ENCODE data around the gene ARID1B.

DNA sequence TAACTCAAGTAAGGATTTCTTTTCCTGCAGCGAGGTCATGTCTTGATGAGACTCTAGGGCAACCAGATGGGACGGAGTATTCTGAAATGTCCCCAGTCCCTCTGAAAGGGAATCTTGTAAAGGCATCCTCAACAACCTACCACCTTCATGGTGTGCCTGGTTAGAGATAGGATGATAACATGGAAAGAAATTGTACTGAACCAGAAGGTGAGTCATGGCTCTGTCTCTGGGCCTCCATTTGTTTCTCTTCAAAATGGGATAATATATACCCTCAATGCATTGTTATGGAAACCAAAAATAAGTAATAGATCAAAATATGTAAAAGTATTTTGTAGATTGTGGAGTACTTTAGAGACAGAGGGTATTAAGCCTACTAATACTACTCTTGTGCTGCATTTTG, 219.1 kb downstream of the ARID1B start:
- TF ChIP-seq, protein P1, sequence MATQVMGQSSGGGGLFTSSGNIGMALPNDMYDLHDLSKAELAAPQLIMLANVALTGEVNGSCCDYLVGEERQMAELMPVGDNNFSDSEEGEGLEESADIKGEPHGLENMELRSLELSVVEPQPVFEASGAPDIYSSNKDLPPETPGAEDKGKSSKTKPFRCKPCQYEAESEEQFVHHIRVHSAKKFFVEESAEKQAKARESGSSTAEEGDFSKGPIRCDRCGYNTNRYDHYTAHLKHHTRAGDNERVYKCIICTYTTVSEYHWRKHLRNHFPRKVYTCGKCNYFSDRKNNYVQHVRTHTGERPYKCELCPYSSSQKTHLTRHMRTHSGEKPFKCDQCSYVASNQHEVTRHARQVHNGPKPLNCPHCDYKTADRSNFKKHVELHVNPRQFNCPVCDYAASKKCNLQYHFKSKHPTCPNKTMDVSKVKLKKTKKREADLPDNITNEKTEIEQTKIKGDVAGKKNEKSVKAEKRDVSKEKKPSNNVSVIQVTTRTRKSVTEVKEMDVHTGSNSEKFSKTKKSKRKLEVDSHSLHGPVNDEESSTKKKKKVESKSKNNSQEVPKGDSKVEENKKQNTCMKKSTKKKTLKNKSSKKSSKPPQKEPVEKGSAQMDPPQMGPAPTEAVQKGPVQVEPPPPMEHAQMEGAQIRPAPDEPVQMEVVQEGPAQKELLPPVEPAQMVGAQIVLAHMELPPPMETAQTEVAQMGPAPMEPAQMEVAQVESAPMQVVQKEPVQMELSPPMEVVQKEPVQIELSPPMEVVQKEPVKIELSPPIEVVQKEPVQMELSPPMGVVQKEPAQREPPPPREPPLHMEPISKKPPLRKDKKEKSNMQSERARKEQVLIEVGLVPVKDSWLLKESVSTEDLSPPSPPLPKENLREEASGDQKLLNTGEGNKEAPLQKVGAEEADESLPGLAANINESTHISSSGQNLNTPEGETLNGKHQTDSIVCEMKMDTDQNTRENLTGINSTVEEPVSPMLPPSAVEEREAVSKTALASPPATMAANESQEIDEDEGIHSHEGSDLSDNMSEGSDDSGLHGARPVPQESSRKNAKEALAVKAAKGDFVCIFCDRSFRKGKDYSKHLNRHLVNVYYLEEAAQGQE (IDR thresholded peaks at IDR 0.05; ENCODE audit: insufficient read depth in 1 of 2, low read depth in 2 of 2, low read length in 2 of 2), result no peak
- TF ChIP-seq TAF1 (IDR thresholded peaks at IDR 0.05; ENCODE audit: borderline replicate concordance, insufficient read depth, low read length) (no peak), POLR2AphosphoS5 (IDR thresholded peaks at IDR 0.05; ENCODE audit: low read depth, low read length) (no peak)
